NCI-H187 treated with DMSO at 0.1 percent for 48 hours (cell line): Measurements from ENCODE around the gene LMBRD1.
A peak's percentile ranks its signal among the peaks of the same experiment; 100 is the strongest.
"Not testable (repeated sequence)": the region's sequence is repeated elsewhere in the genome, so short reads cannot be mapped to it uniquely, and the experiment has no call there.

Source experiments
- DNase-seq: peaks from one replicate; lab custom pipeline; 2025; lab: John Stamatoyannopoulos, UW

LMBRD1 gene

GRCh38 chr6:69796642-69797390 is at the start of gene LMBRD1:
TSS of gene LMBRD1 (minus strand) at chr6:69797010. CDS start at chr6:69796881, 129 bp downstream.
- peak; percentile 53 for DNase-seq

DNA sequence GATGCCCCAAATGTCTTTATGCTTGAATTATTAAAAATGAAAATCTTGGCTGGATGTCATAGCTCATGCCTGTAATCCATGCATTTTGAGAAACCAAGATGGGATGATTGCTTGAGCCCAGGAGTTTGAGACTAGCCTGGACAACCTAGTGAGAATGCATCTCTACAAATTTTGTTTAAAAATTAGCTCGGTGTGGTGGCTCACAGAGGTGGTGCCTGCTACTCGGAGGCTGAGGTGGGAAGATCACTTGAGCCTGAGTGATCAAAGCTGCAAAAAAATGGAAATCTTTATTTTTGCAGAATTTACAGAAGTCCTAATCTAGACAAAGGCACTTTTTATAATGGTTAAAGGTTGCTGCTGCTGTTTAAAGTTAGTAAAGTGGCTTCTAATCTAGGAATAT is 49.5 kb upstream of the LMBRD1 start:
- no peak for DNase-seq

DNA sequence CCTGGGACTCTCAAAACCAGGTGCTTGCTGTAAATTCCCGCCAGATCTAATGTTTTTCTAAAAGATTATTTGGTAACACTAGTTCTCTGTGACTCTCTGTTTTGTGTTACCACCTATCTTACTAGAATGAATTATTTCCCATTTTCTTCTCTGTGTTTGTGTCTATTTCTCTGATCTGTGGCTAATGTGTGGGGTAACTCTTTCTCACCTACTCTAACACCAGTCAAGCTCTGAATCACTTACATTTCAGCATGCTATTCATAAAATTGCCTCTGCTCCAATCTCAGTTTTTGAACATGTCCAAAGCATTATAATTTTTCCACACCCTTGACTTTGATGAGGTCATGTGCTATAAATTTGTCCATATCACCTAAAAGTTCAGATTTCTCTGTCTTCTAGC is 46.4 kb upstream of the LMBRD1 start:
- DNase-seq, result no peak

GRCh38 chr6:69841862-69842261 is 45.1 kb upstream of the LMBRD1 start:
- no peak for DNase-seq

- DNase-seq, result no peak
These were observed 38.8 kb upstream of the LMBRD1 start for GRCh38 chr6:69835414-69836179.

DNA sequence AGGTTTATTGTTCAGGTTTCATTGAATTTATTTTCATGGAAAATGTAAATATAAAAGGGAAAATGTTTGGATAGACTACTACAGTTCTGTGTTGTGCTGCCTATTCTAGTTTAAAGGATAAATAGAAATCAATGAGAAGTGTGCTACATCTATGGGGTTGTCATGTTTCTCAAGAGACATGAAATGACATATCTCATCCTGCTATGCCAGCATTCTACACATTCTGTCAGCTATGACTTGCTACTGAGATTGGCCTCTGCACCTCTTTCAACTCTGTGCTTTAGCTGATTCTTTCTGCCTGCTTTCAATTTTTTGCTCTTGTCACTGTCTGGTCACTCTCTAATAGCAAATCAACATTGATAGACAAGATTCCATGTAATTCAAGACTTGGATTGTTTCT is 35.7 kb upstream of the LMBRD1 start:
- no peak for DNase-seq

GRCh38 chr6:69827276-69827893 is 30.6 kb upstream of the LMBRD1 start:
- no peak for DNase-seq

DNA sequence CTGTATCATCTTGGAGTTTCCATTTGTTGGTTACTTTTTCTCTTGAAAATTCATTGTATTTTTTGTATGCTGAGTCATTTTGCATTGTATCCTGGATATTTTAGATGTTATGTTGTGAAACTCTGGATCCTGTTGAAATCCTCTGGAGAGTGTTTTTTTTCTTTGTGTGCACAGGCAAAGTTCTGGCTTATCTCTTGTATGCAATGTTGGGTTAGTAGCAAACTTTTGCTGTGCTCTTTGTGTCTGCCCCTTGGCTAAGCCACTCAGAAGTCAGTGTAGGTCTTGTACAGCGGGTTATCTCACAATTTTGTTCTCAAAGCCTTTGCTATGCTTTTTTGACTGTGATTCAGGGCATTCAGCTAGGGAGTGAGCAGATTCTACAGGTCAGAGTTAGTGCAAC is 29.1 kb upstream of the LMBRD1 start:
- no peak for DNase-seq

- DNase-seq, result not testable (repeated sequence)
These were observed 27.5 kb upstream of the LMBRD1 start for GRCh38 chr6:69824355-69824754.

DNA sequence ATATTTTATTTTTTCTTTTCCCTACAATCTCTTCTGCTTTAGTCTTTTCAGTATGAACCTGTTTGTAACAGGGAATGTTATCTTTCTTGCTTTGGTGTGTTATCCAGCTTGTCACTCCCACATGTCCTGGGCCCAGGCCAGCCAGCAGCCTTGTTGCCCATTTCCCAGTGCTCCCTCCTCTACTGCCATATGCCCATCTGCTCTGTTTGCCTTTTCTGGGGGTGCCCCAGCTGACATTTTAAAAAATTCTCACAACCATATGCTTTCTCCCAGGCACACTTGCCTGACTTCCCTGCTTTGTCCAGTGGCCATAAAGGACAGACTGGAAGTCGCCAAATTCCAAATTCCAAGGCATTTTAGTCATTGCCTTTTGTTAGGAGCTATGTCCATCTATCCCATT is 23.6 kb upstream of the LMBRD1 start:
- DNase-seq, result no peak

GRCh38 chr6:69820018-69820417 is 23.2 kb upstream of the LMBRD1 start:
- DNase-seq, result no peak

DNA sequence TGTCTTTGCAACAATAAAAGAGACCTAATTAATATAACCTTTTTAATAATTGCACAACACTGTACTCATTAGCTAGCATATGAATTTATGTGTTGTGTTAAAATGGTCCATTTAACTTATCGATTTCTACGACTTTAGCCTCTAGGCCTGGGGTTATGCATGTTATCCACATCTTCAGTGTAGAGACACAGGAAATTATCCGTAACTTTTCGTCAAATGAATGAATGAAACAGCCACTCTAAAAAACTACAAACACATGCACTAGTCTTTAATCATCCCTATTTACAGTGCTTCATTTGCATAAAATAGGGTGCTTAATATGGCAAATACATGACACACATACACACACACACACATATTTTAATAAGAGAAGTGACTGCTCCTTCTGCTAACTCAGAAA is 22.3 kb upstream of the LMBRD1 start:
- DNase-seq, result no peak

- DNase-seq, result no peak
These were observed 21.6 kb upstream of the LMBRD1 start for GRCh38 chr6:69818223-69818930.

DNA sequence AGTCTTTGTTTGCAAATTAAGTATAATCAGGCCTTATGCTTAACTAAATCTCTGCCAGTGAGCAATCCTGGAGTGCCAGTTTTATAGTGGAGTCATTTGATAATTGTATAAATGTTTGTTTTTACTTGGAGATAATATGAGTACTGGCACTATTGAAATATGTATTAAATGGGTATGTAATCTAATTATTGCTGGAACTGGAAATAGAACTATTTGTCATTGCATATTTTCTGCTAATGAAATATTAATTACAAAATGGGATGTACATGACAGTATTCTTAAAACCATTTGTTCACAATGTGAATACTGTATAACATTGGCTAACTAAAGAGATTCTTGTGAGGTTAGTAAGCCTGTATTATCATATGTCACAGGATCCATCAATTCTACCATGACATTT is 20.5 kb upstream of the LMBRD1 start:
- DNase-seq, result no peak

- DNase-seq, result no peak
These were observed 19.8 kb upstream of the LMBRD1 start for GRCh38 chr6:69816569-69816968.

- DNase-seq, result no peak
These were observed 19.2 kb upstream of the LMBRD1 start for GRCh38 chr6:69816026-69816425.

- DNase-seq, result no peak
These were observed 16.7 kb upstream of the LMBRD1 start for GRCh38 chr6:69813508-69813907.

DNA sequence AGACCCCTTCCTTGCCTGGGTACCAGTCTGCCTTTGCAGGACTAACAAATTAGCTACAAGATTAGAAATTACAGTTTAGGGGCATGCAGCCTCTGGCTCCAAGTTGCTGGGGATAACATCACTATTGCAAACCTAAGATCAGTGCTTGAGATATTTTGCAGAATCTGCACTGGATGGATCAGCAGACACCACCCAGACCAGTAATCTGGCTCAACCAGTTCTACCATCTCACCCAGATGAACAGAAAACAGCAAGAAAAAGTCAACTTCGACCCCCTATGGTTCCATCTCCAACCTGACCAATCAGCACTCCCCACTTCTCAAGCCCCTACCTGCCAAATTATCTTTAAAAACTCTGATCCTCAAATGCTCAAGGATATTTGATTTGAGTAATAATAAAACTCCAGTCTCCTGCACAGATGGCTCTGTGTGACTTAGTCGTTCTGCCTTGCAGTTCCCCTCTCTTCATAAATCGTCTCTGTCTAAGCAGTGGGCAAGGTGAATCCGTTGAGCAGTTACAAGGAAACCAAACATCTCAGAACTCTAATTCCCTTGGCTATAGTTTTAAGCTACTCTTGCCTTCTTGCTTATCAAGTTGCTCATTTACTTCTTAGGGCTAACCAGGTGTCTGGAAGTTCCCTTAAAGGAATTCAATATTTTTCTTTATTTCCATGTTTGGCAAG is 16.1 kb upstream of the LMBRD1 start:
- DNase-seq, result no peak

DNA sequence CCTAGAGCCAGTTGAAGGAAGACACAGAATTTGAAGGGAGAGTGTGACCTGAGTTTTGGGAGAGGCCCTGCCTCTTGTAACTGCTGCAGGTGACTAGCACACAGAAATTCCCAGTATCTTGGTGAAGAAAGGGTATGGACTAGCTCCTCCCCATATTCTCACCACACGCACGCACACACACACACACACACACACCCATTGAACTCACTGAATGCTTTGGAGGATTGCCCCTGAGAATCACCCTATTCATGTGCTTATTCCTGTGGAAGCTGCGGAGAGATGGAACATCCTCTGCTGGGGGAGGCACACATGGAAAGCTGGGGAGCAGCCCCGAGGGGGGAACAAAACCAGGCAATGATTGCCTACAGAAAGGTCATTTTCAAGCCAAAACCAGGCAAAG is 6.2 kb upstream of the LMBRD1 start:
- DNase-seq, result no peak

GRCh38 chr6:69801711-69802110 is 4.9 kb upstream of the LMBRD1 start:
- DNase-seq, result no peak

DNA sequence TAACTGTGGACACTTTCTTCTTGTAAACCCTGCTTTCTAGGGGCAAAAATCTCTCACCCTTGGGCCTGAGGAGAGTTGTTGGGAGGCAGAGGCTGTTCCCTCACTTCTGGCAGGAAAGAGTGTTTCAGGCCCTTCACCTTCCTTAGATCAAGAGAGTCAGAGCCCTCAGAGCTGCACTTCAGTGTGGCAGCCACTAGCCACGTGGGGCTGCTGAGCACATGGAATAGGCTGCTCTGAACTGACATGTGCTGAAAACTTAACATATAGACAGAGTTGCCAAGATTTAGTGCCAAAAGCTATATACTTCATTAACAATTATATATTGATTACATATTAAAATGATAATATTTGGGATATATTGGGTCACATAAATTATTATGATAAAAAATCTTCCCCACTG is 4.4 kb upstream of the LMBRD1 start:
- no peak for DNase-seq

- not testable (repeated sequence) for DNase-seq
These were observed 2.0 kb upstream of the LMBRD1 start for GRCh38 chr6:69798796-69799195.
